Prostate gland (tissue), 2 donors: ENCODE results near the gene ANKRD55.

Experiments used
- POLR2A ChIP-seq: fragments of 450-650 bp; IDR thresholded peaks from one replicate; pipeline ENCODE4 v1.6.1; 2016; ENCODE audit warnings: antibody characterized with exemption, mild to moderate bottlenecking
- POLR2AphosphoS5 ChIP-seq: sonication (generic); formaldehyde crosslinking; IDR thresholded peaks from one replicate; pipeline ENCODE4 v1.6.1; 2017; ENCODE audit warnings: antibody characterized with exemption
- TF ChIP-seq, protein P1 (sequence below), 4 experiments: fragments of 200-600 bp in 2 of 4; fragments of 450-650 bp in 2 of 4; sonication (generic) in 2 of 4; IDR thresholded peaks; 1 replicate in 3 of 4; 2 replicates in 1 of 4; pipeline ENCODE4 v1.5.1; 2016 to 2019; ENCODE audit warnings: antibody characterized with exemption in 4 of 4, mild to moderate bottlenecking in 2 of 4, moderate library complexity in 2 of 4

- TF ChIP-seq, protein P1, sequence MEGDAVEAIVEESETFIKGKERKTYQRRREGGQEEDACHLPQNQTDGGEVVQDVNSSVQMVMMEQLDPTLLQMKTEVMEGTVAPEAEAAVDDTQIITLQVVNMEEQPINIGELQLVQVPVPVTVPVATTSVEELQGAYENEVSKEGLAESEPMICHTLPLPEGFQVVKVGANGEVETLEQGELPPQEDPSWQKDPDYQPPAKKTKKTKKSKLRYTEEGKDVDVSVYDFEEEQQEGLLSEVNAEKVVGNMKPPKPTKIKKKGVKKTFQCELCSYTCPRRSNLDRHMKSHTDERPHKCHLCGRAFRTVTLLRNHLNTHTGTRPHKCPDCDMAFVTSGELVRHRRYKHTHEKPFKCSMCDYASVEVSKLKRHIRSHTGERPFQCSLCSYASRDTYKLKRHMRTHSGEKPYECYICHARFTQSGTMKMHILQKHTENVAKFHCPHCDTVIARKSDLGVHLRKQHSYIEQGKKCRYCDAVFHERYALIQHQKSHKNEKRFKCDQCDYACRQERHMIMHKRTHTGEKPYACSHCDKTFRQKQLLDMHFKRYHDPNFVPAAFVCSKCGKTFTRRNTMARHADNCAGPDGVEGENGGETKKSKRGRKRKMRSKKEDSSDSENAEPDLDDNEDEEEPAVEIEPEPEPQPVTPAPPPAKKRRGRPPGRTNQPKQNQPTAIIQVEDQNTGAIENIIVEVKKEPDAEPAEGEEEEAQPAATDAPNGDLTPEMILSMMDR (IDR thresholded peaks at IDR 0.05) = no peak
- TF ChIP-seq POLR2A (no peak), POLR2AphosphoS5 (no peak)
Observed at GRCh38 chr5:56085193-56085592, 147.9 kb downstream of the ANKRD55 start.
